Stimulated activated naive CD8-positive, alpha-beta T cell treated with anti-CD3 and anti-CD28 coated beads, Interleukin-15, Interleukin-2, amounts not matched to agents 100 ng/mL and 50 ng/mL, for 24 hours (primary cell): ENCODE results near the gene ANGEL2.

Experiments used
- H3K27ac Mint-ChIP-seq: one replicate; pipeline ENCODE4 v1.8.0; 2021; ENCODE audit warnings: mild to moderate bottlenecking, mixed read lengths
- H3K27me3 Mint-ChIP-seq: one replicate; pipeline ENCODE4 v1.8.0; 2021; ENCODE audit warnings: mixed read lengths
- H3K36me3 Mint-ChIP-seq: one replicate; pipeline ENCODE4 v1.8.0; 2021; ENCODE audit warnings: low read depth, mixed read lengths
- H3K4me1 Mint-ChIP-seq: one replicate; pipeline ENCODE4 v1.8.0; 2021; ENCODE audit warnings: low read depth, mixed read lengths
- H3K4me3 Mint-ChIP-seq: one replicate; pipeline ENCODE4 v1.8.0; 2021; ENCODE audit warnings: mild to moderate bottlenecking, mixed read lengths
- H3K9me3 Mint-ChIP-seq: one replicate; pipeline ENCODE4 v1.8.0; 2021; ENCODE audit warnings: mixed read lengths

The ANGEL2 gene

GRCh38 chr1:212943393-212943710 is 72.3 kb downstream of the ANGEL2 start:
- no peak overlapping the region for H3K27ac Mint-ChIP-seq
- H3K27me3 Mint-ChIP-seq, result peaks cover 12% of the 10 kb centered on the region
- no peaks in the 10 kb centered on the region for H3K36me3 Mint-ChIP-seq
- no peak overlapping the region for H3K4me3 Mint-ChIP-seq
- H3K4me1 Mint-ChIP-seq, result peaks cover 4% of the 10 kb centered on the region
- no peaks in the 10 kb centered on the region for H3K9me3 Mint-ChIP-seq

DNA sequence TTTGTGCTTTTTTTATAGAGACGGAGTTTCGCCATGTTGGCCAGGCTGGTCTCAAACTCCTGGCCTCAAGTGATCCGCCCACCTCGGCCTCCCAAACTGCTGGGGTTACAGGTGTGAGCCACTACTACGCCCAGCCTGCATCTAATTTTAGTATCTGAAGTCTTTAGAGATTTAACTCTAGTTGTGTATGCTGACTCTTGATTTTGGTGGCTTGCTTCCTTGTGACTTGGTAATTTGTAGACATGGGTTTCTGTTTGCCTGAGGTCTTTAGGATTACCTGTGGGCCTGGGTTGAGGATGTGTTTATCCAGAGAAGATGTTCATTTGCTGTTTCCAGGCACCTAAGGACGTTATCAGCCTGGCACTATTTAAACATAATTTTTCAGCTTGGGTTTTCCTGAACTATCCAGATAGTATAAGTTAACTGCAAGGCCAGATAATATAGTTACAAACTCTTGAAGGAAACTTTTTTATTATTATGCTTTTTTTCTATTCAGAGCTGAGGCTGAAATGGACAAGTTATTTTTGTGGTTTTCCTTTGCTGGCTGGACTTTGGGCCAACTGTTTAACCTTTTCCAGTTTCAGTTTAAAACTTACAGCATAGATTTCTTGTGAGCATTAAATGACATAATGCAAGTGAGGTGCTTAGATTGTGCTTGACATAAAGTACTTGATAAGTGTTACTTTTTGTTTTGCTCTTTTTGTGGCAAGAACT is 72.8 kb downstream of the ANGEL2 start:
- H3K27me3 Mint-ChIP-seq, result peaks cover 10% of the 10 kb centered on the region
- H3K9me3 Mint-ChIP-seq, result no peaks in the 10 kb centered on the region
- H3K4me3 Mint-ChIP-seq, result no peak overlapping the region
- peaks cover 4% of the 10 kb centered on the region for H3K4me1 Mint-ChIP-seq
- no peaks in the 10 kb centered on the region for H3K36me3 Mint-ChIP-seq
- H3K27ac Mint-ChIP-seq, result no peak overlapping the region
